ENCODE results near the gene MID2. TPM values are rescaled to one million over a fixed set of nuclear protein-coding genes. Genes with fewer than 3 reads are reported as not detected.
"Not testable (repeated sequence)": the region's sequence is repeated elsewhere in the genome, so short reads cannot be mapped to it uniquely, and the experiment has no call there.

Gene MID2
- total RNA-seq, 1 experiment from 2014 or later = 0.43 TPM

- no TSS peak for BruUV-seq (replicated peaks)
- intact Hi-C loops (cut with micrococcal nuclease; ENCODE audit: unreplicated experiment) = no loop called here
- ChIA-PET CTCF (no interaction called here), POLR2A (ENCODE audit: low non-redundant PET) (no interaction called here)
- Histone ChIP-seq H3K4me3 (ENCODE audit: low read depth, low read length, poor library complexity, severe bottlenecking) (no peak overlapping the region), H3K27ac (ENCODE audit: low read depth, low read length, poor library complexity, severe bottlenecking) (no peak overlapping the region), H3K27me3 (replicated peaks; ENCODE audit: insufficient read depth, low read depth, low read length, poor library complexity) (no peaks in the 10 kb centered on the region), H3K4me1 (ENCODE audit: insufficient read depth, low read length, poor library complexity, severe bottlenecking) (no peaks in the 10 kb centered on the region), H3K9me3 (ENCODE audit: low read depth, low read length, poor library complexity, severe bottlenecking) (peaks cover 4% of the 10 kb centered on the region), H3K36me3 (ENCODE audit: insufficient read depth, low read length, poor library complexity, severe bottlenecking) (no peaks in the 10 kb centered on the region)
- TF ChIP-seq EZH2 (IDR thresholded peaks at IDR 0.05; ENCODE audit: borderline replicate concordance, low read depth, low read length, poor library complexity, severe bottlenecking) (no peak), CTCF (conservative IDR thresholded peaks at IDR 0.05; ENCODE audit: low read depth, low read length) (no peak)
- DNase-seq (ENCODE audit: low spot score) = no peak
These were observed 21.2 kb upstream of the MID2 start for GRCh38 chrX:107804427-107804826.

GRCh38 chrX:107805179-107805578, 20.5 kb upstream of the MID2 start:
- no peak for DNase-seq (ENCODE audit: low spot score)
- Histone ChIP-seq H3K36me3 (ENCODE audit: insufficient read depth, low read length, poor library complexity, severe bottlenecking) (no peaks in the 10 kb centered on the region), H3K4me1 (ENCODE audit: insufficient read depth, low read length, poor library complexity, severe bottlenecking) (no peaks in the 10 kb centered on the region), H3K9me3 (ENCODE audit: low read depth, low read length, poor library complexity, severe bottlenecking) (peaks cover 4% of the 10 kb centered on the region), H3K27me3 (replicated peaks; ENCODE audit: insufficient read depth, low read depth, low read length, poor library complexity) (no peaks in the 10 kb centered on the region), H3K27ac (ENCODE audit: low read depth, low read length, poor library complexity, severe bottlenecking) (no peak overlapping the region), H3K4me3 (ENCODE audit: low read depth, low read length, poor library complexity, severe bottlenecking) (no peak overlapping the region)
- CTCF ChIA-PET = no interaction called here
- BruUV-seq (replicated peaks) = no TSS peak
- TF ChIP-seq EZH2 (IDR thresholded peaks at IDR 0.05; ENCODE audit: borderline replicate concordance, low read depth, low read length, poor library complexity, severe bottlenecking) = no peak
- no peak for TF ChIP-seq CTCF (conservative IDR thresholded peaks at IDR 0.05; ENCODE audit: low read depth, low read length)
- intact Hi-C loops (cut with micrococcal nuclease; ENCODE audit: unreplicated experiment) = no loop called here
- POLR2A ChIA-PET (ENCODE audit: low non-redundant PET) = no interaction called here

- H3K9me3 ChIP-seq (ENCODE audit: low read depth, low read length, poor library complexity, severe bottlenecking); H3K27ac ChIP-seq (ENCODE audit: low read depth, low read length, poor library complexity, severe bottlenecking); CTCF ChIA-PET; H3K27me3 ChIP-seq (replicated peaks; ENCODE audit: insufficient read depth, low read depth, low read length, poor library complexity); H3K4me1 ChIP-seq (ENCODE audit: insufficient read depth, low read length, poor library complexity, severe bottlenecking); H3K4me3 ChIP-seq (ENCODE audit: low read depth, low read length, poor library complexity, severe bottlenecking); H3K36me3 ChIP-seq (ENCODE audit: insufficient read depth, low read length, poor library complexity, severe bottlenecking); POLR2A ChIA-PET (ENCODE audit: low non-redundant PET); intact Hi-C loops (cut with micrococcal nuclease; ENCODE audit: unreplicated experiment); DNase-seq (ENCODE audit: low spot score); BruUV-seq (replicated peaks): not testable (repeated sequence)
These were observed 15.6 kb upstream of the MID2 start for GRCh38 chrX:107810053-107810452.

GRCh38 chrX:107818900-107819521, 6.7 kb upstream of the MID2 start:
- Histone ChIP-seq H3K9me3 (ENCODE audit: low read depth, low read length, poor library complexity, severe bottlenecking) (peaks cover 3% of the 10 kb centered on the region), H3K27me3 (replicated peaks; ENCODE audit: insufficient read depth, low read depth, low read length, poor library complexity) (peaks cover 4% of the 10 kb centered on the region), H3K4me1 (ENCODE audit: insufficient read depth, low read length, poor library complexity, severe bottlenecking) (no peaks in the 10 kb centered on the region), H3K36me3 (ENCODE audit: insufficient read depth, low read length, poor library complexity, severe bottlenecking) (no peaks in the 10 kb centered on the region), H3K27ac (ENCODE audit: low read depth, low read length, poor library complexity, severe bottlenecking) (no peak overlapping the region), H3K4me3 (ENCODE audit: low read depth, low read length, poor library complexity, severe bottlenecking) (no peak overlapping the region)
- no peak for TF ChIP-seq EZH2 (IDR thresholded peaks at IDR 0.05; ENCODE audit: borderline replicate concordance, low read depth, low read length, poor library complexity, severe bottlenecking)
- TF ChIP-seq CTCF (conservative IDR thresholded peaks at IDR 0.05; ENCODE audit: low read depth, low read length) = no peak
- no TSS peak for BruUV-seq (replicated peaks)
- intact Hi-C loops (cut with micrococcal nuclease; ENCODE audit: unreplicated experiment) = no loop called here
- ChIA-PET POLR2A (ENCODE audit: low non-redundant PET) (no interaction called here), CTCF (no interaction called here)
- DNase-seq (ENCODE audit: low spot score) = no peak
